Middle frontal gyrus (tissue), 1 donor: ENCODE data around the gene NPBWR2.
"Not testable (repeated sequence)": the region's sequence is repeated elsewhere in the genome, so short reads cannot be mapped to it uniquely, and the experiment has no call there.

ENCODE experiments used
- DNase-seq: peaks from one replicate; pipeline ENCODE4 v3.0.0-alpha.2; 2015; ENCODE audit warnings: low spot score; ENCODE audit errors: extremely low spot score

NPBWR2 gene

GRCh38 chr20:64144144-64144912, 37.0 kb upstream of the NPBWR2 start:
- DNase-seq = no peak

- DNase-seq = no peak
Measured at GRCh38 chr20:64143018-64143801, 35.8 kb upstream of the NPBWR2 start.

GRCh38 chr20:64142590-64142989, 35.2 kb upstream of the NPBWR2 start:
- DNase-seq = no peak

GRCh38 chr20:64140956-64141355, 33.6 kb upstream of the NPBWR2 start:
- DNase-seq = no peak

- DNase-seq = no peak
Measured at GRCh38 chr20:64140061-64140931, 32.9 kb upstream of the NPBWR2 start.

- no peak for DNase-seq
Measured at GRCh38 chr20:64139199-64140060, 32.1 kb upstream of the NPBWR2 start.

GRCh38 chr20:64138276-64138815, 31.0 kb upstream of the NPBWR2 start:
- no peak for DNase-seq

- no peak for DNase-seq
Measured at GRCh38 chr20:64137598-64138031, 30.2 kb upstream of the NPBWR2 start.

GRCh38 chr20:64136004-64136710, 28.8 kb upstream of the NPBWR2 start:
- DNase-seq = no peak

GRCh38 chr20:64134744-64135143, 27.4 kb upstream of the NPBWR2 start:
- not testable (repeated sequence) for DNase-seq

- DNase-seq = no peak
Measured at GRCh38 chr20:64133951-64134407, 26.6 kb upstream of the NPBWR2 start.

GRCh38 chr20:64131406-64131805, 24.0 kb upstream of the NPBWR2 start:
- DNase-seq = no peak

GRCh38 chr20:64130876-64131275, 23.5 kb upstream of the NPBWR2 start:
- DNase-seq = no peak

GRCh38 chr20:64130271-64130670, 22.9 kb upstream of the NPBWR2 start:
- no peak for DNase-seq

- DNase-seq = no peak
Measured at GRCh38 chr20:64129146-64129782, 21.9 kb upstream of the NPBWR2 start.

- not testable (repeated sequence) for DNase-seq
Measured at GRCh38 chr20:64123517-64123916, 16.2 kb upstream of the NPBWR2 start.

GRCh38 chr20:64122927-64123326, 15.6 kb upstream of the NPBWR2 start:
- DNase-seq = not testable (repeated sequence)

- DNase-seq = no peak
Measured at GRCh38 chr20:64121586-64121985, 14.2 kb upstream of the NPBWR2 start.

GRCh38 chr20:64119681-64120341, 12.4 kb upstream of the NPBWR2 start:
- DNase-seq = no peak
